ENCODE measurements around the gene SBF2. TPM values are rescaled to one million over a fixed set of nuclear protein-coding genes. Genes with fewer than 3 reads are reported as not detected.

Gene SBF2
- total RNA-seq, 1 donor from 2014 or later: 24.0 TPM

- FAIRE-seq (no peak), DNase-seq (ENCODE audit: low read depth) (no peak)
- no peaks in the 10 kb centered on the region for H3K36me3 ChIP-seq (ENCODE audit: control insufficient read depth, insufficient read depth, low read length)
Observed at GRCh38 chr11:10295064-10295901, 1.3 kb upstream of the SBF2 start.

DNA sequence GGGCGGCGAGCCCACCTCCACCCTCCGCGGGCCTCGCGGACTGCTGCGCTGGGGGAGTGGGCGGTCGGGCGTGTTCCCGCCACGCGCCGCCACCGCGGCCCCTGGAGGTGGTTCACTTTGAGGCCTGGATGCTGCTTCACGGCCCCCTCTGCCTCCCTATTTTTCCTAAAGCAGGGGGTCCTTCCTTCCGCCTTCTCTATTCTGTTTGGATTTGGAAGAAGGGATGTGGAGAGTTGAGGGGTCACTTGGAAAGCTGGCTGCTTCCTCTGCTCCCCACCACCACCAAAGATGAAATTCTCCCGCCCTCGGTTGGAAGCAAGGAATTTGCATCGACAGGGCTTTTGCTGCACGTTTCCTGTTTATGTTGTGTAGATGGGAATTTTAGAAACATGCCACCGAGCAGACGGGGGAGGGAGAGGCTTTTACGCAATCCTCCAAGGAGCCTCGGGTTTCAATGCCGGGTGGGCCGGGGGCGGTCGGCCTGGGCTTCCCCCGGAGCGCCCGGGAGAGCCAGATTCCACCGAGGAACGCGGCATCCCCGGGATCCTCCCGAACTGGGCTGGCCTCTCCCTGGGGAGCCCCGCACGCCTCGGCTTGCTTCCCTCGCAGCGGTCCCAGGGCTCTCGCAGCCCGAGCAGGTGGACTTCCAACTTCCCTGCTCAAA lies 403 bp upstream of the SBF2 start:
- no peak for FAIRE-seq
- no peaks in the 10 kb centered on the region for H3K36me3 ChIP-seq (ENCODE audit: control insufficient read depth, insufficient read depth, low read length)
- no peaks in the 10 kb centered on the region for H3K27me3 ChIP-seq (ENCODE audit: control insufficient read depth, insufficient read depth, low read length)
- peak; percentile 46 for DNase-seq (ENCODE audit: low read depth)
- peak overlapping the region; percentile 82 for H3K4me3 ChIP-seq (ENCODE audit: low read depth, low read length)
- no peak for TF ChIP-seq CTCF (IDR thresholded peaks at IDR 0.05; ENCODE audit: insufficient read depth, low read length, severe bottlenecking)

More at GRCh38 chr11:10295064-10295901, 1.3 kb upstream of the SBF2 start:
- Histone ChIP-seq H3K4me3 (ENCODE audit: low read depth, low read length) (no peak overlapping the region), H3K27me3 (ENCODE audit: control insufficient read depth, insufficient read depth, low read length) (no peaks in the 10 kb centered on the region)
- TF ChIP-seq CTCF (IDR thresholded peaks at IDR 0.05; ENCODE audit: insufficient read depth, low read length, severe bottlenecking): no peak

GRCh38 chr11:10291801-10292638 lies 2.0 kb downstream of the SBF2 start:
- DNase-seq (ENCODE audit: low read depth) (no peak), FAIRE-seq (no peak)
- no peak overlapping the region for H3K4me3 ChIP-seq (ENCODE audit: low read depth, low read length)
- no peaks in the 10 kb centered on the region for H3K27me3 ChIP-seq (ENCODE audit: control insufficient read depth, insufficient read depth, low read length)
- no peak for TF ChIP-seq CTCF (IDR thresholded peaks at IDR 0.05; ENCODE audit: insufficient read depth, low read length, severe bottlenecking)
- H3K36me3 ChIP-seq (ENCODE audit: control insufficient read depth, insufficient read depth, low read length): no peaks in the 10 kb centered on the region

- TF ChIP-seq CTCF (IDR thresholded peaks at IDR 0.05; ENCODE audit: insufficient read depth, low read length, severe bottlenecking): no peak
- Histone ChIP-seq H3K36me3 (ENCODE audit: control insufficient read depth, insufficient read depth, low read length) (no peaks in the 10 kb centered on the region), H3K4me3 (ENCODE audit: low read depth, low read length) (no peak overlapping the region), H3K27me3 (ENCODE audit: control insufficient read depth, insufficient read depth, low read length) (no peaks in the 10 kb centered on the region)
- FAIRE-seq (no peak), DNase-seq (ENCODE audit: low read depth) (no peak)
Observed at GRCh38 chr11:10289765-10290380, 4.1 kb downstream of the SBF2 start.

DNA sequence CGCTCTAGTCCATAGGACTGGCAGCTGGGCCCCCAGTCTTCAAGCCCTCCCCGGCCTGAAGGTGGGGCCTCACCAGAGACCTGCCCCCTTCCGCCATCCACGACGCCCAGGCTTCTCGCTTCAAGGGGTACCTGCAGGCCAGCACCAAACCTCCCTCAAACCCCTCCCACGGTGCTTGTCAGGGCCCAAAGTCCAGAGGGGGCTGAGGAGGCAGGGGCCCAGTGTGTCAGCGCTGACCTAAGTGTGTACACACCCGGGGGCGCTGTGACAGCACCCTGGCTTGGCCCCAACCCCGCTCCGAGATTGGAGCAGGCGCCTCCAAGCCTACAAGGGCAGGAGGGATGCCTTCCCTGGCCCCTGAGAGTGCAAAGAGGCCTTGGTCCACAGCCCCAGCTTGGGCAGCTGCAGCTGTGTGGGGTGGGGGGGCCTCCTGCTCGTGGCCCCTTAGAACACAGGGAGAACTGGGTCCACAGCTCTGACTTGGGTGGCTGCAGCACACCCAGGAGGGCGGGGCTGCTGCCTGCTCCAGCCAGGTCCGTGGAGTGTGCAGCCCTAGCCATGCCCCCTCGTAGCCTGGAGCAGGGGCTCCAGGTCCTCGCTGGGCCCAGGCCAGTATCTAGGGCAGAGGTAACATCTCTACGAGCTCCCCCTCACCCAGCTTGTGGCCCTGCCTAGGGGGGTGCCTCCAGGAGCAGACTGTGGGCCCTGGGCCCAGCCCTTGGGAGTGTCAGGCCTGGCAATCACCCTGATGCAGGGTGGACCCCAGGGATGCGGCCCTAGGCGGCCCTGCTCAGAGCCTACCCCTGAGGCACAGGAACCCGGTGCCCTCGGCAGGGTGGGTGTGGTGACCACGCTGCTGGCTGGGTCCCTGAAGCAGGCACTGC lies 4.9 kb downstream of the SBF2 start:
- Histone ChIP-seq H3K4me3 (ENCODE audit: low read depth, low read length) (no peak overlapping the region), H3K27me3 (ENCODE audit: control insufficient read depth, insufficient read depth, low read length) (no peaks in the 10 kb centered on the region), H3K36me3 (ENCODE audit: control insufficient read depth, insufficient read depth, low read length) (no peaks in the 10 kb centered on the region)
- no peak for DNase-seq (ENCODE audit: low read depth)
- TF ChIP-seq CTCF (IDR thresholded peaks at IDR 0.05; ENCODE audit: insufficient read depth, low read length, severe bottlenecking): no peak
- FAIRE-seq: no peak

Measured in bronchial epithelial cell (primary cell).